Stimulated activated CD4-positive, alpha-beta T cell treated with anti-CD3 and anti-CD28 coated beads, Interleukin-15, amount 100 ng/mL, for 24 hours (primary cell): ENCODE results near the gene KDM5C.
"Not testable (repeated sequence)": the region's sequence is repeated elsewhere in the genome, so short reads cannot be mapped to it uniquely, and the experiment has no call there.

Source experiments
- DNase-seq: peaks from one replicate; pipeline ENCODE4 v3.0.0-alpha.2; 2020

The KDM5C gene

DNA sequence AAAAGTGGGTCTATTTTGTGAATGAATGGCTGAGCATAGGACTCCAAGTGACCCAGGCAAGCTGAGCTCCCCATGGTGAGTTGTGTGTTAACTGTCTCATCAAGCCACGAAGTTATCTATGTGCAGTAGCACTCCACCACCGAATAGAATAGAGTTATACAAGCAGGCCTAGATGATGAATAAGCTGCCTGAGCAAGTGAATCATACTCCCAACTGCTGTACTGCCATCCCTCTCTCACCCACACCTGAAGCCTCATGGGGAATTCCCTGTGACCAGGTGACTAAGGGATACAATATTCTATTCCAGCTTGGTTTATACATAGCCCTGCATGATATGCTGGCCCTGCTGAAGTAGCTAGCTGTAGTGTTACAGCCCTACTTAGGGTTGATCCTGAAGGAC is 38.7 kb downstream of the KDM5C start:
- peak; percentile 42 for DNase-seq

GRCh38 chrX:53184836-53185235 is 40.2 kb downstream of the KDM5C start:
- DNase-seq, result no peak

DNA sequence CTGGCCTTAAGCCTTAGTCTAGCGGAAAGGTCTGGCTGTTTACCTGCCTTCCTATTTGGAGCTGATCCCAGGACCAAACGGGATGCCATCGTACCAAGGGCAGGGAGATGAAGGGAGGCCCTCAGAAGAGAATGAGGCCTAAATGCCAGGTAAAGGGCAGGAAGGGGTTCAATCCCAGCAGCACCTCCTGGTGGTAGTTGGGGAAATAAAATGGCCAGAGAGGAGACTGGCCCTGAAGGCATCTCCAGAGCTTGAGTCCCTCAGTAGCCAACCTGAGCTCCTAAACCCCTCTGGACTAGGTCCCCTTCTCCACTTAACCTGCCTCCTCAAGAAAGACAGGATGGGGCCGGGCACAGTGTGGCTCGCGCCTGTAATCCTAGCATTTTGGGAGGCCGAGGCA is 53.7 kb downstream of the KDM5C start:
- DNase-seq, result no peak

DNA sequence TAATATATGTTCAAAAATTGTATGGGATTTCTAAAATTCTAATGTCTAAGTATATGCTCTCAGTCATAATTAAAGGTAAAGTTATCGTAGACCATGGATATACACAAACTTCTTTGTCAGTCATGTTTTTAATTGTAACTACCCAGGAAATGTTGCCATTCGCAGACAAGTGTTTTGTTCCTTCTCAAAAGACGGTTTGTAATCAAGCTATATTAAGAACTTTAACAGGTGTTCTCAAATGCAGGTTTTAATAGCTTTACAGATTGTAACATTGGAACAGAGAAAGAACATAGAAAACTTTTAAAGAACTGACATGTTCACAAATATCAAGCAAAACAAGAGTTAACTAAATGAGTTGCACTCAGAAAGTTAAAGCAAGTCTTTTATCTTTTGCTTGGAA is 58.9 kb downstream of the KDM5C start:
- DNase-seq, result no peak

GRCh38 chrX:53164566-53164965 is 60.4 kb downstream of the KDM5C start:
- DNase-seq, result not testable (repeated sequence)

GRCh38 chrX:53163436-53163835 is 61.6 kb downstream of the KDM5C start:
- DNase-seq, result no peak

- no peak for DNase-seq
Measured at GRCh38 chrX:53160297-53160983, 64.6 kb downstream of the KDM5C start.

DNA sequence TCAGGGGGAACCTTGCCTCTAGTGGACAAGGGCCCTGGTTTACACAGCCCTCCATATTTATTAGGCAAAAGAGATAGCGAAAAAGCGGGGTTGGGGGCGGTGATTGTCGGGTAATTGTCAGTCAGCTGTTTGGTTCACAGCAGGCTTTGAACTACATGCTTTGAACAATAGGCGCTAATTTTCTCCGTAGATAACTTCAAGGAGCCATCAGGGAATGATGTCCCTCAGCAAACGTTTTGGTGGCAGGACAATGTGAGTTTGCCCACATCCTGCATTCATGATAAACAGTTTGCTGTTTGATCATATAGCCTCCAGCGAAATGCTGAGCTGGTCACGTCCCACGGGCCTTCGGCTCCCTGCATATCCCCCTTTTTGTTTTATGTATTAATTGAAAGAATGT is 65.8 kb downstream of the KDM5C start:
- DNase-seq, result no peak

DNA sequence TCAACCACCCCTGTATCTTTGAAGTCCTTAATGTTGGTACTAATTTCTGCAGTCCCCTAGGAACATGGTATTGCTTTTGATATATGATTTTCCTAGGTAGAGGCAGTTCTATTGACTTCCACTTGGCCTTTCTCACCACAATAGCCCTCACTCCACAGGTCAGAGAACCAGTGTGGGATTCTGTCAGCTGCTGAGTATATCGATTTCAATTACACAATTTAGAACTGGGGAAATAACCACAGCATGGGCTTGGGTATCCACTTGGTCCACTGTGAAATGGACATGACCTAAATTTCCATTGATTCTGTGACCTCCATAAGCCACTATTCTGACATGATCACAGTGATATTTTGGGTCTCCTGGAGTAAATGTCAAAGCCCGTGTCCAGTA is 68.8 kb downstream of the KDM5C start:
- no peak for DNase-seq

DNA sequence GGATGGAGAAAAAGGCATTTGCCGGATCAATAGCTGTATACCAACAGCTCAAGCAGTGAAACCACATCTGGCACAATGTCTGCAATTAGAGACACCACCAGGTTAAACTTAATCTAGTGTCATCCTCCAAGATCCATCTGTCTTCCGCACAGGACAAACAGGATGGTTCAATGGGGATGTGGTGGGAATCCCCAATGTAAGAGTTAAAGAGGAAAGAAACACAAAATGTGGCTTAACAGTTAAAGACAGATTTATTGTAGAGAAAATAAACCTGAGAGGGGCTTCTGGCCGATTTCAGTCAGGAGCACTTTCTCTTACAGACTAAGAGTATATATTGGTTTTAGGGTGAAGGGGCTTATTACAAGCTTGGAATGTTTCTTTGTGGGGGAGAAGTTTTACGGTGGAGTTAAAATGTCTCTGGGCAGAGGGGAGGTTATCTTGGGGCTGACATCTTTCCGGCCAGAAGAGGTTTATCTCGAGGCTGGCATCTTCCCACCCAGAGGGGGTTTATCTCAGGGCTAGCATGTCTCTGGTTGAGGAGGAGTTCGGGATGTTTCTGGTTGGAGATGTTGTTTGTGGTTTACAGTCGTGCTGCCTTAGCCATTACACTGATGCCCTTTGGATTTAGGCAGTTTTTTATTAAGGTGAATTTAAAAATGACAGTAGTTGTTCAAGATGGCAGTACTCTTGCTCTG is 69.3 kb downstream of the KDM5C start:
- DNase-seq, result no peak

DNA sequence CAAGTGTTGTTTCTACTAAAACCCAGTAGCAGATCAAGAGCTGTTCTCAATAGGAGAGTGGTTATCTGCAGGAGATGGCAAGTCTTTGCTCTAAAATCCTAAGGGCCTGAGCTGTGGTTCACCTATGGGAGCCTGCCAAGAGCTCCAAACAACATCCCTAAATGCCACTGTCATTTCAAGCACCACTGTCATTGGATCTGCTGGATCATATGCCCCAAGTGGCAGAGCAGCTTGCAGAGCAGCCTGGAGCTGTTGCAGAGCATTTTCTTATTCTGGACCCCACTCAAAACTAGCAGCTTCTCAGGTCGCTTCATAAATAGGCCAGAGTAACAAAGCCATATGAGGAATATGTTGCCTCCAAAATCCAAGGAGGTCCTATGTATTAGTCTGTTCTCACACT is 71.4 kb downstream of the KDM5C start:
- DNase-seq, result no peak
